Measurements from ENCODE around the gene ST6GALNAC5.
A peak's percentile ranks its signal among the peaks of the same experiment; 100 is the strongest.

The ST6GALNAC5 gene

DNA sequence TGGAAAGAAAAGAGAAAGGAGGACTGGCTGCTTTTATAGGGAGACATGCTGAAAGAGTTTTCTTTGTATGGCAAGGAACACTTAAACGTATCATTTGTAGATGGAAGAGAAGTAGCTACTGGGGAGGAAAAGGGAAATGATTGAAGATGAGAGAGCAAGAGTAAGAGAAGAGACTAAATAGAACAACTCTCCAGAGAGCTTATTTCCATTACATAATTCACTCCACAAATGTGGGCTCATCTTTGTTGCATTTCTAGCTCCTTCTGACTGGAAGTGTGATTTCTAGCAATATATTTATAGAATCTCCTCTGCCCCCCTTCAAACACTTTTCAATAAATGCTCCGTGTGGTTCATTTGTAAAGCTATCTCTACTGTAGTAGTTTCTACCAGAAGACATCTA, 71.0 kb downstream of the ST6GALNAC5 start:
- H3K9ac ChIP-seq (ENCODE audit: low read length in 2 of 2): no peak overlapping the region
- no peaks in the 10 kb centered on the region for H3K9me3 ChIP-seq (ENCODE audit: control insufficient read depth in 2 of 2, low read length in 2 of 2)
- no peaks in the 10 kb centered on the region for H3K4me1 ChIP-seq (ENCODE audit: control insufficient read depth, insufficient read depth, low read length)
- no peaks in the 10 kb centered on the region for H3K36me3 ChIP-seq (ENCODE audit: control insufficient read depth in 2 of 2, insufficient read depth in 2 of 2, low read length in 2 of 2)
- H3K27me3 ChIP-seq (ENCODE audit: control insufficient read depth in 1 of 2, insufficient read depth in 2 of 2, low read length in 2 of 2): no peaks in the 10 kb centered on the region
- no peak overlapping the region for H3K4me3 ChIP-seq (ENCODE audit: low read length in 2 of 2)
- H3K27ac ChIP-seq (ENCODE audit: low read length): no peak overlapping the region

GRCh38 chr1:76939050-76939816, 72.0 kb downstream of the ST6GALNAC5 start:
- Histone ChIP-seq H3K36me3 (ENCODE audit: control insufficient read depth in 2 of 2, insufficient read depth in 2 of 2, low read length in 2 of 2) (no peaks in the 10 kb centered on the region), H3K4me1 (ENCODE audit: control insufficient read depth, insufficient read depth, low read length) (no peaks in the 10 kb centered on the region), H3K9ac (ENCODE audit: low read length in 2 of 2) (no peak overlapping the region), H3K27ac (ENCODE audit: low read length) (no peak overlapping the region), H3K9me3 (ENCODE audit: control insufficient read depth in 2 of 2, low read length in 2 of 2) (no peaks in the 10 kb centered on the region), H3K4me3 (ENCODE audit: low read length in 2 of 2) (peak overlapping the region in 1 of 2 donors; percentile 4), H3K27me3 (ENCODE audit: control insufficient read depth in 1 of 2, insufficient read depth in 2 of 2, low read length in 2 of 2) (no peaks in the 10 kb centered on the region)

DNA sequence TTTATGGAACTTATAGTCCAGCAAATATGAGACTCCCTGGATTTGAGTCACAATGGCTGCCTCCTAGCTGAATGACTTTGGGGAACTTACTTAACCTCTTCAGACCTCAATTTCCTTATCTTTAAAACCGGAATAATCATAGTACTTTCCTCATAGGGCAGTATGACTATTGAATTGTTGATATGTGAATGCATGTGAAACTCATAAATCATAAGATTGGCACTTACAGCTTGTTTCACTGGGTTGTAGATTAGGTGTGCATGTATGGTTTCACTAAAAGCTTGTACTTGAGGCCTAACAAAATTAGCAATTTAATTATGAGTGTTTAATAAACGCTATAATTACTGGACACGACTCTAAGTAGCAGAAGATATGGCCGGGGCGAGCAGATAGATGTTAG, 72.5 kb downstream of the ST6GALNAC5 start:
- no peaks in the 10 kb centered on the region for H3K4me1 ChIP-seq (ENCODE audit: control insufficient read depth, insufficient read depth, low read length)
- no peaks in the 10 kb centered on the region for H3K27me3 ChIP-seq (ENCODE audit: control insufficient read depth in 1 of 2, insufficient read depth in 2 of 2, low read length in 2 of 2)
- H3K27ac ChIP-seq (ENCODE audit: low read length): no peak overlapping the region
- H3K9me3 ChIP-seq (ENCODE audit: control insufficient read depth in 2 of 2, low read length in 2 of 2): no peaks in the 10 kb centered on the region
- no peaks in the 10 kb centered on the region for H3K36me3 ChIP-seq (ENCODE audit: control insufficient read depth in 2 of 2, insufficient read depth in 2 of 2, low read length in 2 of 2)
- H3K4me3 ChIP-seq (ENCODE audit: low read length in 2 of 2): no peak overlapping the region
- H3K9ac ChIP-seq (ENCODE audit: low read length in 2 of 2): no peak overlapping the region

GRCh38 chr1:76940571-76941335, 73.5 kb downstream of the ST6GALNAC5 start:
- H3K27ac ChIP-seq (ENCODE audit: low read length): no peak overlapping the region
- no peaks in the 10 kb centered on the region for H3K9me3 ChIP-seq (ENCODE audit: control insufficient read depth in 2 of 2, low read length in 2 of 2)
- no peaks in the 10 kb centered on the region for H3K27me3 ChIP-seq (ENCODE audit: control insufficient read depth in 1 of 2, insufficient read depth in 2 of 2, low read length in 2 of 2)
- H3K9ac ChIP-seq (ENCODE audit: low read length in 2 of 2): no peak overlapping the region
- no peaks in the 10 kb centered on the region for H3K36me3 ChIP-seq (ENCODE audit: control insufficient read depth in 2 of 2, insufficient read depth in 2 of 2, low read length in 2 of 2)
- H3K4me1 ChIP-seq (ENCODE audit: control insufficient read depth, insufficient read depth, low read length): no peaks in the 10 kb centered on the region
- no peak overlapping the region for H3K4me3 ChIP-seq (ENCODE audit: low read length in 2 of 2)

DNA sequence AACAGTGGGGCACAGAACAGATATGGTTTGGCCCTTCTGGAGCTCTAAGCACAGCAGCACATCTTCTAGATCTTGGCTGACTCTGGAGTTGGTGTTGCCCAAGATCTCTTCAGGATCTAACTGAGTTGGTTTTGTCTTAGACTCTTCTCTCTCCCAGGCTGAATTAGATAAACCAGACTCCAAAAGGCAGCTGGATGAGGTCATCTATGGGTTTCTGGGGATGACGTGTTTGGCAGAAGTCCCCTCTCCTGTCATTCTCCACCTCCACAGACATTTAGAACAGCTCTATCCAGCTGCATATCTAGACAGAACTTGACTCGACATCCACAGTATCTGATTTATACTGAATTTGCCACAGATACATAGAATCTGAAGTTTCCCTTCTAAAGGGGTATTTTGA, 75.3 kb downstream of the ST6GALNAC5 start:
- Histone ChIP-seq H3K27ac (ENCODE audit: low read length) (no peak overlapping the region), H3K9me3 (ENCODE audit: control insufficient read depth in 2 of 2, low read length in 2 of 2) (no peaks in the 10 kb centered on the region), H3K36me3 (ENCODE audit: control insufficient read depth in 2 of 2, insufficient read depth in 2 of 2, low read length in 2 of 2) (no peaks in the 10 kb centered on the region), H3K27me3 (ENCODE audit: control insufficient read depth in 1 of 2, insufficient read depth in 2 of 2, low read length in 2 of 2) (no peaks in the 10 kb centered on the region), H3K9ac (ENCODE audit: low read length in 2 of 2) (no peak overlapping the region), H3K4me3 (ENCODE audit: low read length in 2 of 2) (no peak overlapping the region), H3K4me1 (ENCODE audit: control insufficient read depth, insufficient read depth, low read length) (no peaks in the 10 kb centered on the region)

GRCh38 chr1:76944942-76945341, 77.7 kb downstream of the ST6GALNAC5 start:
- Histone ChIP-seq H3K4me3 (ENCODE audit: low read length in 2 of 2) (no peak overlapping the region), H3K27me3 (ENCODE audit: control insufficient read depth in 1 of 2, insufficient read depth in 2 of 2, low read length in 2 of 2) (no peaks in the 10 kb centered on the region), H3K27ac (ENCODE audit: low read length) (no peak overlapping the region), H3K4me1 (ENCODE audit: control insufficient read depth, insufficient read depth, low read length) (no peaks in the 10 kb centered on the region), H3K9me3 (ENCODE audit: control insufficient read depth in 2 of 2, low read length in 2 of 2) (no peaks in the 10 kb centered on the region), H3K9ac (ENCODE audit: low read length in 2 of 2) (no peak overlapping the region), H3K36me3 (ENCODE audit: control insufficient read depth in 2 of 2, insufficient read depth in 2 of 2, low read length in 2 of 2) (no peaks in the 10 kb centered on the region)

GRCh38 chr1:76948846-76949245, 81.6 kb downstream of the ST6GALNAC5 start:
- H3K36me3 ChIP-seq (ENCODE audit: control insufficient read depth in 2 of 2, insufficient read depth in 2 of 2, low read length in 2 of 2): no peaks in the 10 kb centered on the region
- H3K27ac ChIP-seq (ENCODE audit: low read length): no peak overlapping the region
- no peaks in the 10 kb centered on the region for H3K4me1 ChIP-seq (ENCODE audit: control insufficient read depth, insufficient read depth, low read length)
- H3K4me3 ChIP-seq (ENCODE audit: low read length in 2 of 2): no peak overlapping the region
- no peak overlapping the region for H3K9ac ChIP-seq (ENCODE audit: low read length in 2 of 2)
- no peaks in the 10 kb centered on the region for H3K27me3 ChIP-seq (ENCODE audit: control insufficient read depth in 1 of 2, insufficient read depth in 2 of 2, low read length in 2 of 2)
- no peaks in the 10 kb centered on the region for H3K9me3 ChIP-seq (ENCODE audit: control insufficient read depth in 2 of 2, low read length in 2 of 2)

DNA sequence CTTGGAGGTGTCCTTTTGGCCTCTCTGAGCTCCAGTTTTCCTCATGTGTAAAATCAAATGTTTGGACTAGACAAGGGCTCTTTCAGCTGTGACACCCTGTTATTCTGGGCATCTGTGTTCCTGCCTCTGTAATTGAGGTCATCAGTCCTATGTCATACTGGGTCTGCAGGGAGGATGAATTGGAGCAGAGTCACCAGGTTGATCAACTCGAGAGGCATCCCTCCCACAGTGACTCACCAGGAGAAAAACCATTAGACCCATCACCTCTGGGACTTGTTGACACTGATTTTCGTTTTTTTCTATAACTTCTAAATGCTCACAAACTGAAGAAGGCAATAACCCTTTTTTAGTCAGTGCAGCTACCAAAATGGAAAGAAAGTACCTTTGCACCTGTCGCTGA, 82.2 kb downstream of the ST6GALNAC5 start:
- H3K9me3 ChIP-seq (ENCODE audit: control insufficient read depth in 2 of 2, low read length in 2 of 2): no peaks in the 10 kb centered on the region
- no peak overlapping the region for H3K9ac ChIP-seq (ENCODE audit: low read length in 2 of 2)
- no peak overlapping the region for H3K4me3 ChIP-seq (ENCODE audit: low read length in 2 of 2)
- no peaks in the 10 kb centered on the region for H3K4me1 ChIP-seq (ENCODE audit: control insufficient read depth, insufficient read depth, low read length)
- H3K36me3 ChIP-seq (ENCODE audit: control insufficient read depth in 2 of 2, insufficient read depth in 2 of 2, low read length in 2 of 2): no peaks in the 10 kb centered on the region
- no peak overlapping the region for H3K27ac ChIP-seq (ENCODE audit: low read length)
- H3K27me3 ChIP-seq (ENCODE audit: control insufficient read depth in 1 of 2, insufficient read depth in 2 of 2, low read length in 2 of 2): no peaks in the 10 kb centered on the region

GRCh38 chr1:76950306-76950705, 83.0 kb downstream of the ST6GALNAC5 start:
- Histone ChIP-seq H3K27ac (ENCODE audit: low read length) (no peak overlapping the region), H3K36me3 (ENCODE audit: control insufficient read depth in 2 of 2, insufficient read depth in 2 of 2, low read length in 2 of 2) (no peaks in the 10 kb centered on the region), H3K27me3 (ENCODE audit: control insufficient read depth in 1 of 2, insufficient read depth in 2 of 2, low read length in 2 of 2) (no peaks in the 10 kb centered on the region), H3K4me3 (ENCODE audit: low read length in 2 of 2) (no peak overlapping the region), H3K4me1 (ENCODE audit: control insufficient read depth, insufficient read depth, low read length) (no peaks in the 10 kb centered on the region), H3K9me3 (ENCODE audit: control insufficient read depth in 2 of 2, low read length in 2 of 2) (no peaks in the 10 kb centered on the region), H3K9ac (ENCODE audit: low read length in 2 of 2) (no peak overlapping the region)

DNA sequence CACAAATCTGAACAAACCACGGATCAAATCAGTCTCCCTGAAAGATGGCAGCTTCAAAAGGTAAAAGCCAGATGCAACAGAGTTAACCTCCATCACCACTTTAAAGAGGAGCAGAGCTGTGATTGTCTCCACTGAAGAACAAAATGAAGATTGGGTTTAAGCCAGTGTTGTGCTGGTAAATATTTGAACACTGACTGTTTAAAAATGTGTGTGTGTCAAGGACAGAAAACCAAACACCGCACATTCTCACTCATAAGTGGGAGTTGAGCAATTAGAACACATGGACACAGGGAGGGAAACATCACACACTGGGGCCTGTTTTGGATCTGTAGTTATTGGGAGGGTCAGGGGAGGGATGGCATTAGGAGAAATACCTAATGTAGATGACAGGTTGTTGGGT, 83.9 kb downstream of the ST6GALNAC5 start:
- Histone ChIP-seq H3K27me3 (ENCODE audit: control insufficient read depth in 1 of 2, insufficient read depth in 2 of 2, low read length in 2 of 2) (no peaks in the 10 kb centered on the region), H3K4me3 (ENCODE audit: low read length in 2 of 2) (no peak overlapping the region), H3K9me3 (ENCODE audit: control insufficient read depth in 2 of 2, low read length in 2 of 2) (no peaks in the 10 kb centered on the region), H3K4me1 (ENCODE audit: control insufficient read depth, insufficient read depth, low read length) (no peaks in the 10 kb centered on the region), H3K9ac (ENCODE audit: low read length in 2 of 2) (no peak overlapping the region), H3K27ac (ENCODE audit: low read length) (no peak overlapping the region), H3K36me3 (ENCODE audit: control insufficient read depth in 2 of 2, insufficient read depth in 2 of 2, low read length in 2 of 2) (no peaks in the 10 kb centered on the region)

DNA sequence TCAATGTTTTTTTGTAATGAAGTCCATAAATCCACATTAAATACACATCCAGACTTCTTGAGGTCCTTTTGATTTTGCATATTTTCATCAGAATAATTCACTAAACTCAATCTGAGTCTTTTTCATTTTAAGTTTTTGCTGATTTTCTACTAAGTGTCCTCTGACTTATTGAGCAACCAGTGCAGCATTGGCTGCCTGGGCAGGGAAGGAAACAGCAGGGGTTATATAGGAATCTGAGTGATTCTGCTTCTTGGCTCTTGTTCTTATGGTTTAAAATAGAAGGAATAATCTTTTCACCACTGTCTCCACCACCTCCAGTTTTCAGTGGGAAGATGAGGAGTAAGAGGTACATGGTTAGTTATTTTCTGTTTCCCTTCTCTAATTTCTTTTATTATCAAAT, 88.4 kb downstream of the ST6GALNAC5 start:
- H3K27ac ChIP-seq (ENCODE audit: low read length): no peak overlapping the region
- H3K4me1 ChIP-seq (ENCODE audit: control insufficient read depth, insufficient read depth, low read length): no peaks in the 10 kb centered on the region
- no peak overlapping the region for H3K4me3 ChIP-seq (ENCODE audit: low read length in 2 of 2)
- no peaks in the 10 kb centered on the region for H3K9me3 ChIP-seq (ENCODE audit: control insufficient read depth in 2 of 2, low read length in 2 of 2)
- no peak overlapping the region for H3K9ac ChIP-seq (ENCODE audit: low read length in 2 of 2)
- H3K27me3 ChIP-seq (ENCODE audit: control insufficient read depth in 1 of 2, insufficient read depth in 2 of 2, low read length in 2 of 2): no peaks in the 10 kb centered on the region
- no peaks in the 10 kb centered on the region for H3K36me3 ChIP-seq (ENCODE audit: control insufficient read depth in 2 of 2, insufficient read depth in 2 of 2, low read length in 2 of 2)
